Gastroesophageal sphincter (tissue), 4 donors: ENCODE measurements around the gene IDH3A. TPM values are rescaled to one million over a fixed set of nuclear protein-coding genes. Genes with fewer than 3 reads are reported as not detected.
A peak's percentile ranks its signal among the peaks of the same experiment; 100 is the strongest.

Experiments used
- ATAC-seq: fragments of 150-250 bp; one replicate; pipeline ENCODE4 v1.9.1; 2016; ENCODE audit warnings: mild to moderate bottlenecking, moderate library complexity
- H3K27ac ChIP-seq, 4 donors: fragments of 200-600 bp; sonication (generic) in 3 of 4; 1 replicate in 3 of 4; 2 replicates in 1 of 4; pipeline ENCODE4 v1.5.1; 2016 to 2019
- H3K27me3 ChIP-seq: fragments of 200-600 bp; sonication (generic); one replicate; pipeline ENCODE4 v1.5.1; 2019
- H3K36me3 ChIP-seq, 2 donors: fragments of 200-600 bp; sonication (generic); one replicate each; pipeline ENCODE4 v1.5.1; 2019; ENCODE audit warnings: control low read depth in 1 of 2
- H3K4me1 ChIP-seq, 3 donors: fragments of 200-600 bp; sonication (generic); 1 replicate in 2 of 3; 2 replicates in 1 of 3; pipeline ENCODE4 v1.5.1; 2016 to 2019; ENCODE audit warnings: control low read depth in 2 of 3
- H3K4me3 ChIP-seq, 2 donors: fragments of 200-600 bp; sonication (generic); one replicate each; pipeline ENCODE4 v1.5.1; 2019; ENCODE audit warnings: mild to moderate bottlenecking in 1 of 2, moderate library complexity in 1 of 2
- H3K9me3 ChIP-seq, 3 donors: fragments of 200-600 bp; sonication (generic); one replicate each; pipeline ENCODE4 v1.5.1; 2017 to 2019; ENCODE audit warnings: control low read depth in 2 of 3
- CTCF ChIP-seq, 4 experiments: fragments of 200-600 bp in 2 of 4; fragments of 450-650 bp in 2 of 4; sonication (generic) in 1 of 4; IDR thresholded peaks; one replicate each; pipeline ENCODE4 v1.5.1; 2017 to 2019; ENCODE audit warnings: antibody characterized with exemption in 4 of 4, mild to moderate bottlenecking in 2 of 4, moderate library complexity in 2 of 4
- EP300 ChIP-seq: sonication (generic); formaldehyde crosslinking; IDR thresholded peaks from one replicate; pipeline ENCODE4 v1.6.1; 2017; ENCODE audit warnings: antibody characterized with exemption, mild to moderate bottlenecking
- POLR2A ChIP-seq, 2 donors: fragments of 450-650 bp; IDR thresholded peaks; one replicate each; pipeline ENCODE4 v1.6.1; 2017; ENCODE audit warnings: antibody characterized with exemption in 2 of 2, mild to moderate bottlenecking in 2 of 2, moderate library complexity in 1 of 2
- POLR2AphosphoS5 ChIP-seq: sonication (generic); formaldehyde crosslinking; IDR thresholded peaks from one replicate; pipeline ENCODE4 v1.6.1; 2017; ENCODE audit warnings: antibody characterized with exemption
- WGBS, 2 donors: methylation state at CpG; one replicate each; pipeline ENCODE4 v1.1.5; 2018; ENCODE audit warnings: low coverage in 1 of 2; 5-methylcytosine and 5-hydroxymethylcytosine counted together
- total RNA-seq, 4 donors: library from RNA; depleted of rRNA; stranded (reverse); fragments of >200 nt; gene quantifications; one replicate each; pipeline ENCODE4 v1.1.0, GENCODE V29; 2016

Gene IDH3A
- total RNA-seq, 4 donors from 2014 or later = 81.1 to 129 (median 97.0) TPM

- Histone ChIP-seq H3K27ac (peak overlapping the region in 1 of 4 donors; percentile 61), H3K36me3 (no peaks in the 10 kb centered on the region), H3K27me3 (no peaks in the 10 kb centered on the region), H3K4me1 (peaks cover 0 to 52% (median 15%) of the 10 kb centered on the region in 3 donors), H3K9me3 (no peaks in the 10 kb centered on the region), H3K4me3 (no peak overlapping the region)
- 100% methylated on average over 2 of the region's 10 CpGs; no CpG with 5 or more reads in 1 of the 2 donors for WGBS, 2 donors
- no peak for ATAC-seq
- no peak for TF ChIP-seq POLR2AphosphoS5
- no peak for TF ChIP-seq CTCF (IDR thresholded peaks at IDR 0.05)
- TF ChIP-seq POLR2A (IDR thresholded peaks at IDR 0.05) = no peak
- no peak for TF ChIP-seq EP300
Observed at GRCh38 chr15:78205856-78206255, 56.7 kb downstream of the IDH3A start.

- H3K27ac ChIP-seq = peak overlapping the region in 1 of 4 donors; percentile 61
- H3K27me3 ChIP-seq = no peaks in the 10 kb centered on the region
- TF ChIP-seq POLR2A (IDR thresholded peaks at IDR 0.05) (no peak), POLR2AphosphoS5 (no peak), EP300 (no peak)
- no peak for ATAC-seq
- no peaks in the 10 kb centered on the region for H3K9me3 ChIP-seq
- no peaks in the 10 kb centered on the region for H3K36me3 ChIP-seq
- no peak overlapping the region for H3K4me3 ChIP-seq
- WGBS, 2 donors = 80% methylated on average over 5 of the region's 12 CpGs; no CpG with 5 or more reads in 1 of the 2 donors
- peaks cover 0 to 55% (median 15%) of the 10 kb centered on the region in 3 donors for H3K4me1 ChIP-seq
Observed at GRCh38 chr15:78206326-78207109, 57.4 kb downstream of the IDH3A start.

- no peaks in the 10 kb centered on the region for H3K36me3 ChIP-seq
- no peaks in the 10 kb centered on the region for H3K9me3 ChIP-seq
- no peak overlapping the region for H3K4me3 ChIP-seq
- TF ChIP-seq POLR2A (IDR thresholded peaks at IDR 0.05) (no peak), EP300 (no peak), CTCF (IDR thresholded peaks at IDR 0.05) (no peak), POLR2AphosphoS5 (no peak)
- H3K27me3 ChIP-seq = no peaks in the 10 kb centered on the region
- 82% methylated on average over 2 to 4 of the region's 5 CpGs for WGBS, 2 donors
- no peak for ATAC-seq
- H3K4me1 ChIP-seq = peaks cover 0 to 57% (median 15%) of the 10 kb centered on the region in 3 donors
- H3K27ac ChIP-seq = peak overlapping the region in 1 of 4 donors; percentile 61
Observed at GRCh38 chr15:78207110-78207458, 57.9 kb downstream of the IDH3A start.

- 89% methylated on average over 3 of the region's 8 CpGs; no CpG with 5 or more reads in 1 of the 2 donors for WGBS, 2 donors
- Histone ChIP-seq H3K4me1 (peaks cover 0 to 64% (median 15%) of the 10 kb centered on the region in 3 donors), H3K36me3 (no peaks in the 10 kb centered on the region), H3K27me3 (no peaks in the 10 kb centered on the region), H3K9me3 (no peaks in the 10 kb centered on the region), H3K27ac (no peak overlapping the region), H3K4me3 (no peak overlapping the region)
- no peak for ATAC-seq
- TF ChIP-seq POLR2AphosphoS5 (no peak), CTCF (IDR thresholded peaks at IDR 0.05) (no peak), POLR2A (IDR thresholded peaks at IDR 0.05) (no peak), EP300 (no peak)
Observed at GRCh38 chr15:78207641-78208340, 58.6 kb downstream of the IDH3A start.

- H3K4me1 ChIP-seq = peaks cover 0 to 70% (median 20%) of the 10 kb centered on the region in 3 donors
- H3K27me3 ChIP-seq = no peaks in the 10 kb centered on the region
- no peaks in the 10 kb centered on the region for H3K9me3 ChIP-seq
- TF ChIP-seq POLR2A (IDR thresholded peaks at IDR 0.05) (no peak), POLR2AphosphoS5 (no peak), CTCF (IDR thresholded peaks at IDR 0.05) (no peak)
- ATAC-seq = no peak
- no peak overlapping the region for H3K4me3 ChIP-seq
- H3K27ac ChIP-seq = no peak overlapping the region
- WGBS, 2 donors = 60% methylated on average over 1 of the region's 8 CpGs
- no peaks in the 10 kb centered on the region for H3K36me3 ChIP-seq
Observed at GRCh38 chr15:78208341-78208844, 59.2 kb downstream of the IDH3A start.
